B cell (primary cell): ENCODE measurements around the gene POU3F3.

Experiments used
- EZH2 ChIP-seq: IDR thresholded peaks from 2 replicates; pipeline ENCODE4 v1.6.1; 2012; ENCODE audit warnings: borderline replicate concordance, low read depth, mild to moderate bottlenecking, moderate library complexity, low read length; ENCODE audit not compliant: insufficient read depth, poor library complexity, severe bottlenecking
- TF ChIP-seq, protein P1 (sequence below): fragments of 200-600 bp; IDR thresholded peaks from one replicate; pipeline ENCODE4 v1.8.0; 2022; ENCODE audit warnings: antibody characterized with exemption, mild to moderate bottlenecking

DNA sequence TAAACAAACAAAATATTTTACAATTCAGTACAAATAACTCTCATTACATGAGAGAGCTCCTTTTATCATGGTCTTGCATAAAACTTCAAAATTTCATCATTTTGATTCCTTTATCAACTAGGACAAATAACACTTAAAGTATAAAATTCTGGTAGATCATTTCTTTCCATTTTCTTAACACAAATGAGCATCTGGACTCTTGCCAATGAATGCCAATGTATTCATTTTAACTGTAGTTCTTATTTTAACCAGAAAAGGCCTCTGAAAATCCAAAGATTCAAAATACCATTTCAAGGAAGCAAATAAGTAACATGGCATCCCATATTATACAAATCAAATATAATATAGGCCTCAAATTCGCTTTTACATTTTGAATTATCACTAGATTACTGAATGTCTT is 13.8 kb upstream of the POU3F3 start:
- no peak for TF ChIP-seq EZH2
- TF ChIP-seq, protein P1, sequence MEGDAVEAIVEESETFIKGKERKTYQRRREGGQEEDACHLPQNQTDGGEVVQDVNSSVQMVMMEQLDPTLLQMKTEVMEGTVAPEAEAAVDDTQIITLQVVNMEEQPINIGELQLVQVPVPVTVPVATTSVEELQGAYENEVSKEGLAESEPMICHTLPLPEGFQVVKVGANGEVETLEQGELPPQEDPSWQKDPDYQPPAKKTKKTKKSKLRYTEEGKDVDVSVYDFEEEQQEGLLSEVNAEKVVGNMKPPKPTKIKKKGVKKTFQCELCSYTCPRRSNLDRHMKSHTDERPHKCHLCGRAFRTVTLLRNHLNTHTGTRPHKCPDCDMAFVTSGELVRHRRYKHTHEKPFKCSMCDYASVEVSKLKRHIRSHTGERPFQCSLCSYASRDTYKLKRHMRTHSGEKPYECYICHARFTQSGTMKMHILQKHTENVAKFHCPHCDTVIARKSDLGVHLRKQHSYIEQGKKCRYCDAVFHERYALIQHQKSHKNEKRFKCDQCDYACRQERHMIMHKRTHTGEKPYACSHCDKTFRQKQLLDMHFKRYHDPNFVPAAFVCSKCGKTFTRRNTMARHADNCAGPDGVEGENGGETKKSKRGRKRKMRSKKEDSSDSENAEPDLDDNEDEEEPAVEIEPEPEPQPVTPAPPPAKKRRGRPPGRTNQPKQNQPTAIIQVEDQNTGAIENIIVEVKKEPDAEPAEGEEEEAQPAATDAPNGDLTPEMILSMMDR, result no peak
